GM10266 (cell line): ENCODE measurements around the gene GUCD1.

Experiments used
- DNase-seq: peaks from one replicate; pipeline ENCODE4 v3.0.0; 2012; ENCODE audit errors: extremely low spot score
- CTCF ChIP-seq: IDR thresholded peaks from 2 replicates; pipeline ENCODE4 v1.5.1; 2012; ENCODE audit warnings: mild to moderate bottlenecking, low read depth; ENCODE audit not compliant: control insufficient read depth, insufficient read depth; ENCODE audit errors: missing control alignments

The GUCD1 gene

GRCh38 chr22:24580276-24580675 is 25.3 kb upstream of the GUCD1 start:
- no peak for TF ChIP-seq CTCF
- no peak for DNase-seq

- TF ChIP-seq CTCF = no peak
Observed at GRCh38 chr22:24579258-24579601, 24.3 kb upstream of the GUCD1 start.

GRCh38 chr22:24578355-24579257 is 23.7 kb upstream of the GUCD1 start:
- DNase-seq = no peak

More at GRCh38 chr22:24579258-24579601, 24.3 kb upstream of the GUCD1 start:
- no peak for DNase-seq

GRCh38 chr22:24576778-24577177 is 21.8 kb upstream of the GUCD1 start:
- no peak for TF ChIP-seq CTCF
- no peak for DNase-seq

More at GRCh38 chr22:24578355-24579257, 23.7 kb upstream of the GUCD1 start:
- TF ChIP-seq CTCF = no peak

- no peak for DNase-seq
- TF ChIP-seq CTCF = no peak
Observed at GRCh38 chr22:24571266-24571665, 16.3 kb upstream of the GUCD1 start.

GRCh38 chr22:24567668-24568067 is 12.7 kb upstream of the GUCD1 start:
- DNase-seq = no peak
- no peak for TF ChIP-seq CTCF

GRCh38 chr22:24566899-24567511 is 12.1 kb upstream of the GUCD1 start:
- no peak for DNase-seq
- TF ChIP-seq CTCF = no peak
